GM18499 (cell line): ENCODE results near the gene FFAR1.
"Not testable (repeated sequence)": the region's sequence is repeated elsewhere in the genome, so short reads cannot be mapped to it uniquely, and the experiment has no call there.

ENCODE experiments used
- ATAC-seq: cut with Tn5 transposase; IDR thresholded peaks from one replicate; pipeline ENCODE4 v1.9.1; 2021; ENCODE audit warnings: moderate number of reproducible peaks; ENCODE audit not compliant: insufficient read depth, unreplicated experiment

FFAR1 gene

DNA sequence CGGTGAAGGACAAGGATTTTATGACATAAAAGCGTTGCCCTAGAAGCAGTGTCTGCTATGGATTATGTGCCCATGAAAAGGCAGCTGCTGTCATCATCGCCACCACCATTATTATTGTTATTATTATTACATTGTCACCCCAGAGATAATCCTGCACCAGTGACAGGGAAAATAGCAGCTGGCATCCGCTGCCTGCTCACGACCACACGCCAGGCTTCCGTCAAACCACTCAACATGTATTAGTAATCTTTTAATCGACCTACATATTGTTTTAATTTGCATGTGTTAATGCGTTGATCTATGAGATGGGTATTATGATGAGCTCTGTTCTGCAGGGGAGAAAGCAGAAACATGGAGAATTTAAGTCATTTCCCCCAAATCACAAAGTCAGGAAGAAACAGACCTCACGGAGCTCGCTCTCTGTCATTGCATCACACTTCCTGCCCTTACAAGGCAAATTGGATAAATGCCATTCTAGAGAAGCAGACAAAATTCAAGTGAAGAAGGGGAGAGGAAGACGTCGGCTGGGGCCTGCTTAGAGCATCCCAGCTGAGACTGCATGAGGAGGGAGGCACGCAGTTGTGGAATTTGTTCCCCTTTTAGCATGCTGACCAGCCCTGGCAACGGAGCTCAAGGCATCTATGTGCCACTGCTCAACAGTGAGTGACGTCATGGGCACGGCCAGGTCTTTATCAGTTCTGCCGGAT lies 10.3 kb downstream of the FFAR1 start, which contains the start of gene FFAR3:
Gene FFAR3 (plus strand): TSS at position 594 of the 707 bp plus-strand sequence. CDS start 431 bp downstream, outside the sequence.
- no peak for ATAC-seq

DNA sequence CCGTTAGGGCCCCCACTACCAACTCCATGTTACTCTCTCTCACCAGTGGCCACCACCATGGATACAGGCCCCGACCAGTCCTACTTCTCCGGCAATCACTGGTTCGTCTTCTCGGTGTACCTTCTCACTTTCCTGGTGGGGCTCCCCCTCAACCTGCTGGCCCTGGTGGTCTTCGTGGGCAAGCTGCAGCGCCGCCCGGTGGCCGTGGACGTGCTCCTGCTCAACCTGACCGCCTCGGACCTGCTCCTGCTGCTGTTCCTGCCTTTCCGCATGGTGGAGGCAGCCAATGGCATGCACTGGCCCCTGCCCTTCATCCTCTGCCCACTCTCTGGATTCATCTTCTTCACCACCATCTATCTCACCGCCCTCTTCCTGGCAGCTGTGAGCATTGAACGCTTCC lies 11.1 kb downstream of the FFAR1 start:
- not testable (repeated sequence) for ATAC-seq

- not testable (repeated sequence) for ATAC-seq
These were observed 11.7 kb downstream of the FFAR1 start for GRCh38 chr19:35359395-35359794.

DNA sequence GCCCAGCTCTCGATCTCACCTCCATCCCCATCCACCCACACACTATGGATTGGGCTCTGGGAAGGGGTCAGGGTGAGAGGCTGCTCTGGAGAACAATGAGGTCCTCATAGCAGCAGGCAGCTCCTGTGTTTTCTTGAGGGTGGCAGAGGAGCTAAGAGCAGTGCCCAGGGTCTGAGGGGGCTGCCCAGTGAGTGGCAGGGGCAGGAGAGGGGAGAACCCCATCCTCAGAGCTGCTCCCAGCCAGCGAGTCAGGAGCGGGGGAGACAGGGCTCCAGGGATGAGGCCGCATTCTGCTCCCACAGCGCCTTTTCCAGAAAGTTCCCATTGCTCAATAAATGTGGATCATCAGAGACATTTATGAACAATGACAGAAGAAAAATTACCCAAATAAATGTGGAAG lies 12.4 kb downstream of the FFAR1 start:
- ATAC-seq = not testable (repeated sequence)

- no peak for ATAC-seq
These were observed 13.2 kb downstream of the FFAR1 start for GRCh38 chr19:35360880-35361420.

DNA sequence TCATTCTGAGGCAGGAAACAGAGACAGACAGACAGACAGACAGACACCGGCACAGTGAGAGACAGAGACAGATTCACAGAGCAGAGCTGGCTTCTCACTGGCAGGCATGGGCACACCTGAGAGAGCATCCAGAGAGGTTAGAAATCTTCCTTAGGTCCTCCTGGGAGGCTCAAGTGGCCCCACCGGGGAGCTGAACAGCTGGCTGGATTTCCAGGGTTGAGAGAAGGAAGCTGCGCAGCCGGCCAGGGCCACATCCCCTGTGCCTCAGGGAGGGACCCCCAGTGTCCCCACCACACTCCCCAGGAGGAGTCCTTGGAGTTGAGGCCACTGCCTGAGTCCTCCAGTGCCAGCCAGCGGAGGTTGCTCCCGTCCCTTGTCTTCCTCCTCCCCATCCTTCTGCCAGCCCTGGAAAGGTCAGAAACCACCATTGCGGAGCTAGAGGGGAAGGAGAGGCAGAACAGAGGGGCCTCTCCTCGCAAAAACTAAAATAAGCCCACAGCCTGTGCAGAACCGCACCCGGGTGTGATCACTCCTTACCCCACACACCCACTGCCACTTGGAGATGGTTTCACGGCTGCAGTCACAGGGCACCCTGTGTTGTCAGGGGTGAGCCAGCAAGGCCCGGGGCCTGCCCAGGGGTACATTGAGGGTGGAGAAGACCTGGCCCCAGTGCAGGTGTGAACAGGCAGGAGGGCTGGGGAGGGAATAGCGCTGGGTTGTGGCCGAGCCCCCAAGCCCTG lies 14.7 kb downstream of the FFAR1 start:
- ATAC-seq = no peak

DNA sequence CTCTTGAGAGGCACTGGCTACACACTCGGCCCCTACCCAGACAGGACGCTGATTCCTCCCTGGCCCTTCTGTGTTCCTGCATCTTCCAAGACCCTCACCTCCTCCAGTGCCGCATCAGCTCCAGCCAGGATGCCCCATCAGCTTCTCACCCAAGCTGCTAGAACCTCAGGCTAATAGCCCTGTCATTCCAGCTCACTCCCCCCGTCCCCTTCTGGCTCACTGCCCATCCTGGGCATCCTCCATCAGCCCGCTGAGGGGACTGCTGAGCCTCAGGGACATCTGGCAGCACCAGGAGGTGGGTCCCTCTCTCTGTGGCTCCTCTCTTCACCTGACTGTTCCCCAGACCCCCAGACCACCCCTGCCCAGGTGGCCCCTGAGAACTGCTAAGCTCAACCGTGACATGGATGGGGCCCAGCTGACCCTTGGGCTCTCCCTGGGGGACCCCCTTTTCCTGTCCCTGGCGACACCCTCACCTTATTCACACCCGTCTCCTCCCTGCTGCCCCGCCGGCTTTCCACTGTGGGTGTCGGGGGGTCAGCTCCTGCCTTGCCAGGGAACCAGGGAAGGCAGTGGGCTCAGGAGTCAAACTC lies 15.4 kb downstream of the FFAR1 start:
- no peak for ATAC-seq

GRCh38 chr19:35363711-35364425 lies 16.2 kb downstream of the FFAR1 start:
- no peak for ATAC-seq

- ATAC-seq = no peak
These were observed 17.6 kb downstream of the FFAR1 start for GRCh38 chr19:35365303-35365702.

GRCh38 chr19:35368378-35368777 lies 20.7 kb downstream of the FFAR1 start:
- no peak for ATAC-seq

GRCh38 chr19:35369522-35369921 lies 21.8 kb downstream of the FFAR1 start:
- no peak for ATAC-seq

DNA sequence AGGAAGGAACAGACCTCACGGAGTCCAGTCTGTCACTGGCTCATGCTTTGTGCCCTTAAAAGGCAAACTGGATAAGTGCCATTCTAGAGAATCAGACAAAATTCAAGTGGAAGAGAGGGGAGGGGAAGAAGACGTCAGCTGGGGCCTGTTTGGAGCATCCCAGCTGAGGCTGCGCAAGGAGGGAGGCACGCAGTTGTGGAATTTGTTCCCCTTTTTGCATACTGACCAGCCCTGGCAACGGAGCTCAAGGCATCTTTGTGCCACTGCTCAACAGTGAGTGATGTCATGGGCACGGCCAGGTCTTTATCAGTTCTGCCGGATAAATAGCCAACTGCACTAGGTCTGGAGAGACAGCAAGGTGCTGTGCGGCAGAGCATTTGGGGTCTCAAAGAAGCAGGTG lies 23.0 kb downstream of the FFAR1 start, which contains the start of gene GPR42:
Gene GPR42 (plus strand): TSS at position 347 of the 400 bp plus-strand sequence. CDS start 292 bp downstream, outside the sequence.
- no peak for ATAC-seq

- ATAC-seq = no peak
These were observed 25.8 kb downstream of the FFAR1 start for GRCh38 chr19:35373492-35373891.

- ATAC-seq = not testable (repeated sequence)
These were observed 26.3 kb downstream of the FFAR1 start for GRCh38 chr19:35374031-35374430.

GRCh38 chr19:35375505-35376307 lies 28.0 kb downstream of the FFAR1 start:
- no peak for ATAC-seq

GRCh38 chr19:35377656-35378055 lies 30.0 kb downstream of the FFAR1 start:
- ATAC-seq = no peak

GRCh38 chr19:35378356-35378755 lies 30.7 kb downstream of the FFAR1 start:
- no peak for ATAC-seq

DNA sequence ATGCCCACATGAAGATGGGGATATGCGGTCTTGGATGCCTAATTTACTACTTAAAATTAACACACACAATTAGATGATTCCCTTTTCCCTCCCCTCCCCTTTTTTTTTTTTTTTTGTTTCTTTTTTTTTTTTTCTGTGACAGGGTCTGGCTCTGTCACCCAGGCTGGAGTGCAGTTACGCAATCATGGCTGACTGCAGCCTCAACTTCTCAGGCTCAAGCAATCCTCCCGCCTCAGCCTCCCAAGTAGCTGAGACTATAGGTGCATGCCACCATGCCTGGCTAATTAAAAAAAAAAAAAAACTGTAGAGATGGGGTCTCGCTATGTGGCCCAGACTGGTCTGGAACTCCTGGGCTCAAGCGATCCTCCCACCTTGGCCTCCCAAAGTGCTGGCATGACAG lies 31.8 kb downstream of the FFAR1 start:
- ATAC-seq = not testable (repeated sequence)

- ATAC-seq = no peak
These were observed 32.3 kb downstream of the FFAR1 start for GRCh38 chr19:35379992-35380391.
